IMR-90 (cell line): Measurements from ENCODE around the gene COPS2. TPM values are rescaled to one million over a fixed set of nuclear protein-coding genes. Genes with fewer than 3 reads are reported as not detected.

ENCODE experiments used
- ATAC-seq: fragments of 200-7000 bp; cut with Tn5 transposase; 2 replicates; pipeline ENCODE4 v1.9.1; 2020; ENCODE audit warnings: low read depth, mild to moderate bottlenecking, moderate library complexity
- BruUV-seq: library from RNA; stranded (reverse); fragments of 400-500 nt; replicated peaks from 2 replicates; lab custom pipeline; 2021; lab: Mats Ljungman, UMichigan
- CTCF ChIA-PET: fragments of 300-600 bp; formaldehyde crosslinking; extraction: SDS; loops from one replicate; lab custom pipeline; 2021; ENCODE audit warnings: antibody characterized with exemption; lab: Yijun Ruan, JAX
- POLR2A ChIA-PET: fragments of 300-600 bp; sonication (Branson Sonifier 250); formaldehyde crosslinking; loops from one replicate; lab custom pipeline; 2022; ENCODE audit warnings: antibody characterized with exemption; ENCODE audit not compliant: unreplicated experiment; lab: Charles Lee
- DNase-seq: peaks from one replicate; pipeline ENCODE4 v3.0.0; 2013
- H2AFZ ChIP-seq: replicated peaks from 2 replicates; pipeline ENCODE3; 2013; ENCODE audit warnings: low read length, mild to moderate bottlenecking; ENCODE audit not compliant: poor library complexity
- H2AK5ac ChIP-seq: 2 replicates; pipeline ENCODE4 v1.6.1; 2013; ENCODE audit warnings: low read depth, low read length, inconsistent platforms
- H2AK9ac ChIP-seq: replicated peaks from 2 replicates; pipeline ENCODE3; 2013; ENCODE audit warnings: mild to moderate bottlenecking, low read depth, low read length, moderate library complexity; ENCODE audit not compliant: poor library complexity
- H2BK120ac ChIP-seq: 2 replicates; pipeline ENCODE4 v1.6.1; 2013; ENCODE audit warnings: low read depth, low read length, inconsistent platforms
- H2BK15ac ChIP-seq: 3 replicates; pipeline ENCODE4 v1.6.1; 2013; ENCODE audit warnings: low read depth, low read length, inconsistent platforms
- H2BK20ac ChIP-seq: 2 replicates; pipeline ENCODE4 v1.6.1; 2013; ENCODE audit warnings: low read depth, mild to moderate bottlenecking, inconsistent platforms, low read length, moderate library complexity
- H2BK5ac ChIP-seq: 2 replicates; pipeline ENCODE4 v1.6.1; 2013; ENCODE audit warnings: mild to moderate bottlenecking, low read depth, low read length, inconsistent platforms; ENCODE audit not compliant: poor library complexity, severe bottlenecking
- H3K14ac ChIP-seq: replicated peaks from 2 replicates; pipeline ENCODE4 v1.6.1; 2013; ENCODE audit warnings: low read depth, low read length, inconsistent platforms
- H3K18ac ChIP-seq: 2 replicates; pipeline ENCODE4 v1.6.1; 2013; ENCODE audit warnings: low read depth, low read length, control low read depth
- H3K23ac ChIP-seq: 2 replicates; pipeline ENCODE4 v1.6.1; 2013; ENCODE audit warnings: low read depth, low read length, inconsistent platforms
- H3K27ac ChIP-seq: 2 replicates; pipeline ENCODE4 v1.5.1; 2013; ENCODE audit warnings: mild to moderate bottlenecking, control low read depth, low read length; ENCODE audit not compliant: insufficient read depth
- H3K27me3 ChIP-seq: 2 replicates; pipeline ENCODE4 v1.6.1; 2013; ENCODE audit warnings: low read length; ENCODE audit not compliant: control insufficient read depth, insufficient read depth
- H3K36me3 ChIP-seq: 2 replicates; pipeline ENCODE4 v1.6.1; 2013; ENCODE audit warnings: low read length, mixed read lengths; ENCODE audit not compliant: control insufficient read depth, insufficient read depth
- H3K4ac ChIP-seq: 2 replicates; pipeline ENCODE4 v1.6.1; 2013; ENCODE audit warnings: low read depth, low read length, inconsistent platforms
- H3K4me1 ChIP-seq: 2 replicates; pipeline ENCODE4 v1.6.1; 2013; ENCODE audit warnings: low read length, mixed read lengths; ENCODE audit not compliant: control insufficient read depth, insufficient read depth
- H3K4me2 ChIP-seq: 2 replicates; pipeline ENCODE4 v1.6.1; 2013; ENCODE audit warnings: low read depth, mild to moderate bottlenecking, control low read depth, low read length, moderate library complexity
- H3K4me3 ChIP-seq: 2 replicates; pipeline ENCODE4 v1.5.1; 2013; ENCODE audit warnings: low read depth, mild to moderate bottlenecking, control low read depth, low read length, moderate library complexity; ENCODE audit not compliant: insufficient read depth
- H3K56ac ChIP-seq: 2 replicates; pipeline ENCODE4 v1.6.1; 2013; ENCODE audit warnings: low read length, inconsistent platforms; ENCODE audit not compliant: insufficient read depth; ENCODE audit errors: extremely low read depth
- H3K79me1 ChIP-seq, 2 experiments: 2 replicates each; pipeline ENCODE4 v1.6.1; 2013; ENCODE audit warnings: low read length in 2 of 2, inconsistent platforms in 1 of 2, low read depth in 1 of 2
- H3K9ac ChIP-seq: 2 replicates; pipeline ENCODE4 v1.6.1; 2013; ENCODE audit warnings: low read depth, low read length, control low read depth
- H3K9me1 ChIP-seq: 2 replicates; pipeline ENCODE4 v1.6.1; 2013; ENCODE audit warnings: low read length, inconsistent platforms; ENCODE audit not compliant: insufficient read depth
- H3K9me3 ChIP-seq: 2 replicates; pipeline ENCODE4 v1.6.1; 2013; ENCODE audit warnings: low read length; ENCODE audit not compliant: control insufficient read depth, insufficient read depth
- H4K20me1 ChIP-seq: 2 replicates; pipeline ENCODE4 v1.6.1; 2013; ENCODE audit warnings: low read length, inconsistent platforms; ENCODE audit not compliant: insufficient read depth
- H4K5ac ChIP-seq: 2 replicates; pipeline ENCODE4 v1.6.1; 2013; ENCODE audit warnings: mild to moderate bottlenecking, low read depth, low read length, control low read depth
- H4K8ac ChIP-seq, 2 experiments: 2 replicates each; pipeline ENCODE4 v1.6.1; 2013; ENCODE audit warnings: low read depth in 2 of 2, low read length in 2 of 2, control low read depth in 1 of 2, inconsistent platforms in 1 of 2
- H4K91ac ChIP-seq: 2 replicates; pipeline ENCODE4 v1.6.1; 2013; ENCODE audit warnings: low read depth, low read length, inconsistent platforms; ENCODE audit not compliant: insufficient read depth
- BHLHE40 ChIP-seq: fragments of 150-350 bp; IDR thresholded peaks from 2 replicates; pipeline ENCODE4 v1.6.1; 2016; ENCODE audit warnings: mild to moderate bottlenecking, low read depth, low read length
- CEBPB ChIP-seq: IDR thresholded peaks from 2 replicates; pipeline ENCODE4 v1.6.1; 2012; ENCODE audit warnings: low read depth, low read length, improper control_type of control experiment
- CHD1 ChIP-seq: IDR thresholded peaks from 2 replicates; pipeline ENCODE4 v1.6.1; 2012; ENCODE audit warnings: low read depth, low read length, improper control_type of control experiment
- CTCF ChIP-seq: conservative IDR thresholded peaks from 2 replicates; pipeline ENCODE4 v1.5.1; 2012; ENCODE audit warnings: mild to moderate bottlenecking, low read depth, low read length, improper control_type of control experiment
- ELK1 ChIP-seq: fragments of 150-350 bp; IDR thresholded peaks from 2 replicates; pipeline ENCODE4 v1.6.1; 2016; ENCODE audit warnings: low read depth, mild to moderate bottlenecking, low read length, moderate library complexity, borderline replicate concordance
- FOS ChIP-seq: fragments of 150-350 bp; IDR thresholded peaks from 2 replicates; pipeline ENCODE4 v1.6.1; 2016; ENCODE audit warnings: low read depth, low read length
- MAZ ChIP-seq: IDR thresholded peaks from 2 replicates; pipeline ENCODE4 v1.6.1; 2012; ENCODE audit warnings: low read depth, mild to moderate bottlenecking, low read length, improper control_type of control experiment, moderate library complexity, borderline replicate concordance
- MXI1 ChIP-seq: IDR thresholded peaks from 2 replicates; pipeline ENCODE4 v1.6.1; 2012; ENCODE audit warnings: low read depth, mild to moderate bottlenecking, low read length, moderate library complexity, borderline replicate concordance
- NFE2L2 ChIP-seq: fragments of 150-350 bp; IDR thresholded peaks from 2 replicates; pipeline ENCODE4 v1.6.1; 2016; ENCODE audit warnings: low read depth, mild to moderate bottlenecking, low read length
- POLR2A ChIP-seq: IDR thresholded peaks from 2 replicates; pipeline ENCODE4 v1.6.1; 2012; ENCODE audit warnings: mild to moderate bottlenecking, low read depth, low read length
- RAD21 ChIP-seq: IDR thresholded peaks from 2 replicates; pipeline ENCODE4 v1.6.1; 2012; ENCODE audit warnings: low read length, improper control_type of control experiment
- RFX5 ChIP-seq: IDR thresholded peaks from 2 replicates; pipeline ENCODE4 v1.8.0; 2012; ENCODE audit warnings: low read depth, mild to moderate bottlenecking, low read length, moderate library complexity
- SMC3 ChIP-seq: fragments of 150-350 bp; IDR thresholded peaks from 2 replicates; pipeline ENCODE4 v1.6.1; 2016; ENCODE audit warnings: low read depth, mild to moderate bottlenecking, antibody characterized with exemption, low read length, moderate library complexity
- USF2 ChIP-seq: fragments of 150-350 bp; IDR thresholded peaks from 2 replicates; pipeline ENCODE4 v1.6.1; 2017; ENCODE audit warnings: mild to moderate bottlenecking, antibody characterized with exemption, low read length, low read depth
- WGBS, 2 experiments: methylation state at CpG; one replicate each; pipeline versions ENCODE4 v1.1.5 to v1.1.7; 2013; ENCODE audit warnings: missing lambda C conversion rate in 2 of 2; ENCODE audit not compliant: insufficient read length in 1 of 2; ENCODE audit errors: extremely low coverage in 2 of 2; 5-methylcytosine and 5-hydroxymethylcytosine counted together
- dilution Hi-C: fragments of 300-500 bp; cut with HindIII; formaldehyde crosslinking; loops from one replicate; pipeline ENCODE4 v1.14.3; 2018; ENCODE audit warnings: low sequenced_read_pairs; ENCODE audit not compliant: unreplicated experiment
- in situ Hi-C: fragments of 300-500 bp; cut with MboI; formaldehyde crosslinking; loops from 3 replicates; pipeline ENCODE4 v1.14.3; 2019; ENCODE audit warnings: low sequenced_read_pairs, inconsistent platforms, mixed read lengths
- intact Hi-C: fragments of 100-400 bp; cut with micrococcal nuclease; formaldehyde crosslinking; loops from 2 replicates; pipeline ENCODE4 v1.10.0; 2022
- polyA plus RNA-seq, 3 experiments: library from polyadenylated mRNA; depleted of rRNA; stranded (reverse); fragments of >200 nt; gene quantifications; 2 replicates each; pipeline ENCODE4 v1.2.3, GENCODE V29; 2012; ENCODE audit warnings: low replicate concordance in 1 of 3
- total RNA-seq: library from RNA; depleted of rRNA; stranded (reverse); fragments of >200 nt; gene quantifications from 2 replicates; pipeline ENCODE4 v1.2.3, GENCODE V29; 2012

The COPS2 gene
- total and polyA plus RNA-seq, 2 of the 4 experiments (the other 2 are of a cell fraction) = 54.6 to 75.6 TPM

GRCh38 chr15:49152552-49153312 lies 2.7 kb downstream of the COPS2 start:
- ATAC-seq (no peak), DNase-seq (no peak)
- H3K4me1 ChIP-seq = peaks cover 1% of the 10 kb centered on the region; the same call in 1 of the 2 replicates
- H3K4ac ChIP-seq = no peak overlapping the region
- H3K36me3 ChIP-seq = no peaks in the 10 kb centered on the region; the same call in 1 of the 2 replicates
- in situ Hi-C loops (loop anchor here (5.0 kb wide), 1 partner anchor 285 kb away; no protein-coding TSS in a partner anchor), dilution Hi-C loops (no loop called here), intact Hi-C loops (loop anchor here (10.0 kb wide), 1 partner anchor 902 kb away; no protein-coding TSS in a partner anchor)
- no CpG with 5 or more reads among the region's 9 CpGs for WGBS, 2 experiments
- H3K9ac ChIP-seq = no peak overlapping the region
- 0 out of 2 replicates have a peak, but pooled peaks cover 2% of the 10 kb centered on the region for H3K9me1 ChIP-seq
- no peak overlapping the region for H3K18ac ChIP-seq
- no peak overlapping the region for H2BK120ac ChIP-seq
- H3K79me1 ChIP-seq = peaks cover 5 to 38% of the 10 kb centered on the region in 2 experiments; a peak in 3 of 4 replicates
- no peak overlapping the region for H4K5ac ChIP-seq
- H2AFZ ChIP-seq = no peak overlapping the region
- H2BK20ac ChIP-seq = no peak overlapping the region
- no peak overlapping the region for H2AK9ac ChIP-seq
- H2AK5ac ChIP-seq = no peak overlapping the region
- H4K91ac ChIP-seq = no peak overlapping the region
- BruUV-seq = no TSS peak
- peak overlapping the region; percentile 2 for H2BK5ac ChIP-seq
- no peaks in the 10 kb centered on the region for H3K9me3 ChIP-seq
- H3K56ac ChIP-seq = no peak overlapping the region
- ChIA-PET CTCF (no interaction called here), POLR2A (interaction anchor here (0.8 kb wide), 1 partner anchor 850 kb away, joined by 6 read pairs; no protein-coding TSS in a partner anchor)
- H3K14ac ChIP-seq = no peak overlapping the region
- H3K27ac ChIP-seq = no peak overlapping the region
- peaks cover 49% of the 10 kb centered on the region; the same call in 1 of the 2 replicates for H4K20me1 ChIP-seq
- H3K4me2 ChIP-seq = no peak overlapping the region
- no peaks in the 10 kb centered on the region for H3K27me3 ChIP-seq
- H4K8ac ChIP-seq = no peak overlapping the region
- no peak overlapping the region for H3K23ac ChIP-seq
- H3K4me3 ChIP-seq = no peak overlapping the region
- H2BK15ac ChIP-seq = no peak overlapping the region
- TF ChIP-seq RFX5 (no peak), POLR2A (no peak), MAZ (no peak), CHD1 (no peak), MXI1 (no peak), RAD21 (no peak), BHLHE40 (no peak), SMC3 (no peak), CTCF (no peak), USF2 (no peak), FOS (no peak), ELK1 (no peak), NFE2L2 (no peak), CEBPB (no peak)
